Measurements from ENCODE around the gene RRP1B. TPM values are rescaled to one million over a fixed set of nuclear protein-coding genes. Genes with fewer than 3 reads are reported as not detected.

RRP1B gene
- total and polyA plus RNA-seq, 9 donors = 17.9 to 29.5 (median 25.7) TPM

- WGBS (ENCODE audit: insufficient coverage) = 17% methylated on average over 3 of the region's 10 CpGs
- peaks cover 53% of the 10 kb centered on the region for H3K4me1 ChIP-seq (ENCODE audit: control insufficient read depth, insufficient read depth, low read length)
Measured at GRCh38 chr21:43733060-43733459, 73.7 kb downstream of the RRP1B start.

GRCh38 chr21:43733529-43734071, 74.2 kb downstream of the RRP1B start:
- Histone ChIP-seq H3K27me3 (ENCODE audit: control insufficient read depth, insufficient read depth, low read length) (no peaks in the 10 kb centered on the region), H3K9me3 (replicated peaks; ENCODE audit: control insufficient read depth, low read depth, low read length) (no peaks in the 10 kb centered on the region), H3K27ac (ENCODE audit: low read length) (no peak overlapping the region), H3K4me3 (ENCODE audit: low read length) (no peak overlapping the region), H3K36me3 (ENCODE audit: control insufficient read depth, insufficient read depth, low read length) (peaks cover 9% of the 10 kb centered on the region), H3K4me1 (ENCODE audit: control insufficient read depth, insufficient read depth, low read length) (peaks cover 47% of the 10 kb centered on the region)
- peak; percentile 46 for DNase-seq
- WGBS (ENCODE audit: insufficient coverage) = 50% methylated on average over 9 of the region's 15 CpGs

More at GRCh38 chr21:43733060-43733459, 73.7 kb downstream of the RRP1B start:
- peaks cover 9% of the 10 kb centered on the region for H3K36me3 ChIP-seq (ENCODE audit: control insufficient read depth, insufficient read depth, low read length)
- no peaks in the 10 kb centered on the region for H3K9me3 ChIP-seq (replicated peaks; ENCODE audit: control insufficient read depth, low read depth, low read length)
- H3K4me3 ChIP-seq (ENCODE audit: low read length) = no peak overlapping the region
- no peak overlapping the region for H3K27ac ChIP-seq (ENCODE audit: low read length)
- no peak for DNase-seq
- H3K27me3 ChIP-seq (ENCODE audit: control insufficient read depth, insufficient read depth, low read length) = no peaks in the 10 kb centered on the region

- H3K9me3 ChIP-seq (replicated peaks; ENCODE audit: control insufficient read depth, low read depth, low read length) = no peaks in the 10 kb centered on the region
- DNase-seq = no peak
- H3K27me3 ChIP-seq (ENCODE audit: control insufficient read depth, insufficient read depth, low read length) = no peaks in the 10 kb centered on the region
- H3K36me3 ChIP-seq (ENCODE audit: control insufficient read depth, insufficient read depth, low read length) = peaks cover 9% of the 10 kb centered on the region
- no peak overlapping the region for H3K4me3 ChIP-seq (ENCODE audit: low read length)
- H3K27ac ChIP-seq (ENCODE audit: low read length) = no peak overlapping the region
- H3K4me1 ChIP-seq (ENCODE audit: control insufficient read depth, insufficient read depth, low read length) = peaks cover 40% of the 10 kb centered on the region
- 65% methylated on average over 21 of the region's 25 CpGs for WGBS (ENCODE audit: insufficient coverage)
Measured at GRCh38 chr21:43734131-43734927, 75.0 kb downstream of the RRP1B start.

GRCh38 chr21:43734928-43735229, 75.5 kb downstream of the RRP1B start:
- Histone ChIP-seq H3K27me3 (ENCODE audit: control insufficient read depth, insufficient read depth, low read length) (no peaks in the 10 kb centered on the region), H3K4me1 (ENCODE audit: control insufficient read depth, insufficient read depth, low read length) (peaks cover 36% of the 10 kb centered on the region), H3K36me3 (ENCODE audit: control insufficient read depth, insufficient read depth, low read length) (peaks cover 9% of the 10 kb centered on the region), H3K9me3 (replicated peaks; ENCODE audit: control insufficient read depth, low read depth, low read length) (no peaks in the 10 kb centered on the region), H3K4me3 (ENCODE audit: low read length) (no peak overlapping the region), H3K27ac (ENCODE audit: low read length) (no peak overlapping the region)
- 33% methylated on average over 7 of the region's 9 CpGs for WGBS (ENCODE audit: insufficient coverage)
- no peak for DNase-seq

- no peaks in the 10 kb centered on the region for H3K27me3 ChIP-seq (ENCODE audit: control insufficient read depth, insufficient read depth, low read length)
- no peak for DNase-seq
- no peak overlapping the region for H3K4me3 ChIP-seq (ENCODE audit: low read length)
- 86% methylated on average over 13 of the region's 22 CpGs for WGBS (ENCODE audit: insufficient coverage)
- no peak overlapping the region for H3K27ac ChIP-seq (ENCODE audit: low read length)
- H3K36me3 ChIP-seq (ENCODE audit: control insufficient read depth, insufficient read depth, low read length) = peaks cover 11% of the 10 kb centered on the region
- H3K4me1 ChIP-seq (ENCODE audit: control insufficient read depth, insufficient read depth, low read length) = peaks cover 36% of the 10 kb centered on the region
- no peaks in the 10 kb centered on the region for H3K9me3 ChIP-seq (replicated peaks; ENCODE audit: control insufficient read depth, low read depth, low read length)
Measured at GRCh38 chr21:43735236-43736091, 76.1 kb downstream of the RRP1B start.

- Histone ChIP-seq H3K9me3 (replicated peaks; ENCODE audit: control insufficient read depth, low read depth, low read length) (no peaks in the 10 kb centered on the region), H3K4me3 (ENCODE audit: low read length) (no peak overlapping the region), H3K36me3 (ENCODE audit: control insufficient read depth, insufficient read depth, low read length) (peaks cover 15% of the 10 kb centered on the region), H3K27ac (ENCODE audit: low read length) (no peak overlapping the region), H3K4me1 (ENCODE audit: control insufficient read depth, insufficient read depth, low read length) (peaks cover 34% of the 10 kb centered on the region), H3K27me3 (ENCODE audit: control insufficient read depth, insufficient read depth, low read length) (no peaks in the 10 kb centered on the region)
- WGBS (ENCODE audit: insufficient coverage) = 88% methylated on average over 17 of the region's 25 CpGs
- DNase-seq = no peak
Measured at GRCh38 chr21:43736224-43736883, 77.0 kb downstream of the RRP1B start.

GRCh38 chr21:43737158-43737950, 78.0 kb downstream of the RRP1B start:
- H3K36me3 ChIP-seq (ENCODE audit: control insufficient read depth, insufficient read depth, low read length) = peaks cover 22% of the 10 kb centered on the region
- DNase-seq = no peak
- H3K27ac ChIP-seq (ENCODE audit: low read length) = no peak overlapping the region
- no peak overlapping the region for H3K4me3 ChIP-seq (ENCODE audit: low read length)
- peaks cover 24% of the 10 kb centered on the region for H3K4me1 ChIP-seq (ENCODE audit: control insufficient read depth, insufficient read depth, low read length)
- WGBS (ENCODE audit: insufficient coverage) = 87% methylated on average over 33 of the region's 35 CpGs
- H3K9me3 ChIP-seq (replicated peaks; ENCODE audit: control insufficient read depth, low read depth, low read length) = no peaks in the 10 kb centered on the region
- no peaks in the 10 kb centered on the region for H3K27me3 ChIP-seq (ENCODE audit: control insufficient read depth, insufficient read depth, low read length)

- H3K27me3 ChIP-seq (ENCODE audit: control insufficient read depth, insufficient read depth, low read length) = no peaks in the 10 kb centered on the region
- H3K36me3 ChIP-seq (ENCODE audit: control insufficient read depth, insufficient read depth, low read length) = peaks cover 26% of the 10 kb centered on the region
- WGBS (ENCODE audit: insufficient coverage) = 75% methylated on average over 18 of the region's 25 CpGs
- no peak for DNase-seq
- no peak overlapping the region for H3K4me3 ChIP-seq (ENCODE audit: low read length)
- H3K9me3 ChIP-seq (replicated peaks; ENCODE audit: control insufficient read depth, low read depth, low read length) = no peaks in the 10 kb centered on the region
- H3K27ac ChIP-seq (ENCODE audit: low read length) = no peak overlapping the region
- H3K4me1 ChIP-seq (ENCODE audit: control insufficient read depth, insufficient read depth, low read length) = peaks cover 1% of the 10 kb centered on the region
Measured at GRCh38 chr21:43739621-43740435, 80.5 kb downstream of the RRP1B start.

Data from muscle of leg (tissue), 11 donors.